ENCODE results near the gene LRRC28. TPM values are rescaled to one million over a fixed set of nuclear protein-coding genes. Genes with fewer than 3 reads are reported as not detected.

The LRRC28 gene
- total RNA-seq, 2 experiments from 2014 or later = 19.5 to 19.6 TPM

GRCh38 chr15:99424978-99425656 lies 173.8 kb downstream of the LRRC28 start:
- H3K4me1 Mint-ChIP-seq = peaks cover 56% of the 10 kb centered on the region
- ChIA-PET CTCF (interaction anchor here (1.0 to 1.4 kb wide), 2 partner anchors 140 to 279 kb away, joined by 3 to 4 read pairs; partner anchors contain the start of gene MEF2A), POLR2A (interaction anchor here (1.1 to 1.4 kb wide), 3 partner anchors 11 to 309 kb away, joined by 3 read pairs; no protein-coding TSS in a partner anchor)
- no peaks in the 10 kb centered on the region for H3K9me3 Mint-ChIP-seq
- peaks cover 15% of the 10 kb centered on the region for H3K36me3 Mint-ChIP-seq (ENCODE audit: low read depth)
- DNase-seq = peak; percentile 63
- peak overlapping the region; percentile 52 for H3K4me3 Mint-ChIP-seq
- peaks cover 9% of the 10 kb centered on the region for H3K27me3 Mint-ChIP-seq
- H3K27ac Mint-ChIP-seq = peak overlapping the region; percentile 90

- Mint-ChIP-seq H3K27ac (peak overlapping the region; percentile 47), H3K36me3 (ENCODE audit: low read depth) (peaks cover 9% of the 10 kb centered on the region), H3K4me1 (peaks cover 51% of the 10 kb centered on the region), H3K9me3 (no peaks in the 10 kb centered on the region), H3K4me3 (no peak overlapping the region), H3K27me3 (peaks cover 3% of the 10 kb centered on the region)
- ChIA-PET CTCF (interaction anchor here (1.4 kb wide), 1 partner anchor 140 kb away, joined by 3 read pairs; the partner anchor contains the start of gene MEF2A), POLR2A (interaction anchor here (1.4 kb wide), 1 partner anchor 10 kb away, joined by 3 read pairs; no protein-coding TSS in a partner anchor)
- no peak for DNase-seq
Measured at GRCh38 chr15:99425657-99426301, 174.5 kb downstream of the LRRC28 start.

- Mint-ChIP-seq H3K36me3 (ENCODE audit: low read depth) (peaks cover 5% of the 10 kb centered on the region), H3K27ac (peak overlapping the region; percentile 47), H3K9me3 (no peaks in the 10 kb centered on the region), H3K4me1 (peaks cover 43% of the 10 kb centered on the region), H3K27me3 (no peaks in the 10 kb centered on the region), H3K4me3 (no peak overlapping the region)
- ChIA-PET POLR2A (no interaction called here), CTCF (no interaction called here)
- no peak for DNase-seq
Measured at GRCh38 chr15:99426431-99427105, 175.3 kb downstream of the LRRC28 start.

GRCh38 chr15:99427210-99427609 lies 175.9 kb downstream of the LRRC28 start:
- DNase-seq = no peak
- Mint-ChIP-seq H3K4me1 (peaks cover 38% of the 10 kb centered on the region), H3K27me3 (no peaks in the 10 kb centered on the region), H3K9me3 (no peaks in the 10 kb centered on the region), H3K27ac (no peak overlapping the region), H3K4me3 (no peak overlapping the region), H3K36me3 (ENCODE audit: low read depth) (peaks cover 5% of the 10 kb centered on the region)
- POLR2A ChIA-PET = no interaction called here
- CTCF ChIA-PET = no interaction called here

- H3K27me3 Mint-ChIP-seq = no peaks in the 10 kb centered on the region
- POLR2A ChIA-PET = no interaction called here
Measured at GRCh38 chr15:99427668-99428361, 176.5 kb downstream of the LRRC28 start.

GRCh38 chr15:99429681-99430081 lies 178.4 kb downstream of the LRRC28 start:
- ChIA-PET POLR2A (interaction anchor here (0.6 to 1.3 kb wide), 3 partner anchors 19 to 38 kb away, joined by 3 to 4 read pairs (median 3); no protein-coding TSS in a partner anchor), CTCF (interaction anchor here (0.8 to 2.0 kb wide), 3 partner anchors 9 to 274 kb away, joined by 4 to 5 read pairs (median 5); no protein-coding TSS in a partner anchor)
- no peak for DNase-seq
- H3K4me1 Mint-ChIP-seq = peaks cover 22% of the 10 kb centered on the region
- no peaks in the 10 kb centered on the region for H3K9me3 Mint-ChIP-seq
- H3K4me3 Mint-ChIP-seq = no peak overlapping the region
- no peaks in the 10 kb centered on the region for H3K36me3 Mint-ChIP-seq (ENCODE audit: low read depth)
- H3K27ac Mint-ChIP-seq = no peak overlapping the region
- H3K27me3 Mint-ChIP-seq = peaks cover 2% of the 10 kb centered on the region

More at GRCh38 chr15:99427668-99428361, 176.5 kb downstream of the LRRC28 start:
- H3K27ac Mint-ChIP-seq = no peak overlapping the region
- no peak for DNase-seq
- H3K4me3 Mint-ChIP-seq = no peak overlapping the region
- H3K36me3 Mint-ChIP-seq (ENCODE audit: low read depth) = peaks cover 2% of the 10 kb centered on the region
- peaks cover 34% of the 10 kb centered on the region for H3K4me1 Mint-ChIP-seq
- no peaks in the 10 kb centered on the region for H3K9me3 Mint-ChIP-seq
- CTCF ChIA-PET = no interaction called here

- no peak overlapping the region for H3K27ac Mint-ChIP-seq
- no peaks in the 10 kb centered on the region for H3K9me3 Mint-ChIP-seq
- no peak for DNase-seq
- no peaks in the 10 kb centered on the region for H3K36me3 Mint-ChIP-seq (ENCODE audit: low read depth)
- peaks cover 2% of the 10 kb centered on the region for H3K27me3 Mint-ChIP-seq
- ChIA-PET CTCF (interaction anchor here (0.6 to 2.0 kb wide), 3 partner anchors 10 to 53 kb away, joined by 4 to 5 read pairs (median 5); no protein-coding TSS in a partner anchor), POLR2A (no interaction called here)
- peaks cover 14% of the 10 kb centered on the region for H3K4me1 Mint-ChIP-seq
- H3K4me3 Mint-ChIP-seq = no peak overlapping the region
Measured at GRCh38 chr15:99430881-99431401, 179.7 kb downstream of the LRRC28 start.

GRCh38 chr15:99431661-99432091 lies 180.4 kb downstream of the LRRC28 start:
- ChIA-PET POLR2A (no interaction called here), CTCF (no interaction called here)
- Mint-ChIP-seq H3K36me3 (ENCODE audit: low read depth) (no peaks in the 10 kb centered on the region), H3K4me1 (peaks cover 10% of the 10 kb centered on the region), H3K4me3 (no peak overlapping the region), H3K27ac (no peak overlapping the region), H3K9me3 (no peaks in the 10 kb centered on the region), H3K27me3 (peaks cover 2% of the 10 kb centered on the region)
- no peak for DNase-seq

GRCh38 chr15:99432271-99433025 lies 181.2 kb downstream of the LRRC28 start:
- no peak overlapping the region for H3K4me3 Mint-ChIP-seq
- no peaks in the 10 kb centered on the region for H3K36me3 Mint-ChIP-seq (ENCODE audit: low read depth)
- DNase-seq = no peak
- POLR2A ChIA-PET = no interaction called here
- H3K9me3 Mint-ChIP-seq = no peaks in the 10 kb centered on the region
- H3K4me1 Mint-ChIP-seq = peaks cover 7% of the 10 kb centered on the region
- CTCF ChIA-PET = no interaction called here
- no peak overlapping the region for H3K27ac Mint-ChIP-seq
- peaks cover 2% of the 10 kb centered on the region for H3K27me3 Mint-ChIP-seq

GRCh38 chr15:99433026-99433756 lies 181.9 kb downstream of the LRRC28 start:
- POLR2A ChIA-PET = no interaction called here

GRCh38 chr15:99433757-99434450 lies 182.6 kb downstream of the LRRC28 start:
- DNase-seq = no peak
- Mint-ChIP-seq H3K4me3 (no peak overlapping the region), H3K27ac (no peak overlapping the region), H3K36me3 (ENCODE audit: low read depth) (no peaks in the 10 kb centered on the region), H3K27me3 (peaks cover 4% of the 10 kb centered on the region), H3K4me1 (peaks cover 10% of the 10 kb centered on the region), H3K9me3 (no peaks in the 10 kb centered on the region)
- ChIA-PET CTCF (no interaction called here), POLR2A (no interaction called here)

More at GRCh38 chr15:99433026-99433756, 181.9 kb downstream of the LRRC28 start:
- Mint-ChIP-seq H3K4me1 (peaks cover 7% of the 10 kb centered on the region), H3K27ac (no peak overlapping the region), H3K36me3 (ENCODE audit: low read depth) (no peaks in the 10 kb centered on the region), H3K27me3 (peaks cover 4% of the 10 kb centered on the region), H3K4me3 (no peak overlapping the region), H3K9me3 (no peaks in the 10 kb centered on the region)
- CTCF ChIA-PET = no interaction called here
- DNase-seq = no peak
